OCI-LY3 (cell line): Measurements from ENCODE around the gene SMYD4.

Experiments used
- CTCF ChIP-seq: fragments of 200-600, 300-600 bp; sonication (generic); IDR thresholded peaks from 2 replicates; pipeline ENCODE4 v1.5.1; 2014; ENCODE audit warnings: antibody characterized with exemption, low read length, low read depth
- EZH2phosphoT487 ChIP-seq: fragments of 200-600 bp; shearing (Covaris generic); IDR thresholded peaks from 2 replicates; pipeline ENCODE4 v1.6.1; 2018; ENCODE audit warnings: antibody characterized with exemption, mixed run types, low read depth

DNA sequence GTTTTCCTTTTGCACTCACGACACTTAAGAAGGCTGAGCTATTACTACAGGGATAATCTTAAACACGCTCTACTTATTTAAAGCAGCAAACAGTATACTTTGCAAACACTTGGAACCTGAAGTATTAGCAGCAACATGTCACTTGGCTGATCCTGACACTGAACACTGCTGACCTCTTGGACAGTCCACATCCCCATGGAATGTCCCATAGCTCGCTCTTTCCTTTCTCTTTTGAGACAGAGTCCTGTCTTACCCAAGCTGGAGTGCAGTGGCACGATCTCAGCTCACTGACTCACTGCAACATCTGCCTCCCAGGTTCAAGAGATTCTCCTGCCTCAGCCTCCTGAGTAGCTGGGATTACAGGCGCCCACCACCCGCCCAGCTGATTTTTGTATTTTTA lies 26.4 kb downstream of the SMYD4 start:
- TF ChIP-seq CTCF (no peak), EZH2phosphoT487 (no peak)
